ENCODE measurements around the gene DIDO1. TPM values are rescaled to one million over a fixed set of nuclear protein-coding genes. Genes with fewer than 3 reads are reported as not detected.

The DIDO1 gene
- total and polyA plus RNA-seq, 2 of the 4 experiments (the other 2 are of a cell fraction) = 21.8 to 28.1 TPM

DNA sequence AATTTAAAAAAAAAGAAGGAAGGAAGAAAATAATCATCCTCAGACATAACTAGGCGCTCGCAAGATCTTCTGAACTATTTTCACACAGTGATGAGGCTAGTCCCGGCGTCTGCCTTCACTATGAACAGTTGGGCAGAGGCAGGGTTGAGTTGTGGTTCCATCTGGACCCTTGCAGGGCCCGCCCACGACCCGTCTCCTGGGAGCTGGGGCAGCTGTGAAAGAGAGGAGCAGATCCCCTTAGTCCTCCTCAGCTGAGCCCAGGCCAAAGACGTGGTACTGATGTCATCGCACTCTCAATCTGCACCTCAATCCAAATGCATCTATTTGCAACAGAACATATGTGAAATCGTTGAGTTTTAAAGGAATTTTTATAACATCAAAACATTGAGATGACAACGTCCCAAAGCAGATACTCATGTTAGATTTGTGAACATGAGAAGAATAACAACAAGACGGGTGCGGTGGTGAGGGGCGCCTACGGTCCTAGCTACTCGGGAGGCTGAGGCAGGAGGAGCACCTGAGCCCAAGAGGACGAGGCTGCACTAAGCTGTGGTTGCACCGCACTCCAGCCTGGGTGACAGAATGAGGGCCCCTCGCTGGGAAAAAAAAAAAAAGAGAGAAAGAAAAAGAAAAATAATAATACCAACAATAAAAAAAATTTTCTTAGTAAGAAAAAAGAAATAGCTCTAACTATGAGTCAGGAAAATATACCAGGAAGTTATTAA, 80.0 kb downstream of the DIDO1 start:
- no peak overlapping the region for H3K9ac ChIP-seq (ENCODE audit: low read depth, low read length)
- CTCF ChIA-PET = no interaction called here
- H4K91ac ChIP-seq (ENCODE audit: insufficient read depth, low read depth, low read length) = no peak overlapping the region
- H4K5ac ChIP-seq (ENCODE audit: low read depth, low read length) = no peak overlapping the region
- dilution Hi-C loops (cut with HindIII; ENCODE audit: low sequenced_read_pairs, unreplicated experiment) (no loop called here), in situ Hi-C loops (cut with MboI; ENCODE audit: low sequenced_read_pairs) (no loop called here), intact Hi-C loops (cut with micrococcal nuclease) (no loop called here)
- no peak overlapping the region for H2BK15ac ChIP-seq (ENCODE audit: low read depth, low read length)
- H2AFZ ChIP-seq (replicated peaks; ENCODE audit: low read length, poor library complexity) = no peak overlapping the region
- no peak overlapping the region for H3K4me3 ChIP-seq (ENCODE audit: insufficient read depth, low read depth, low read length)
- H3K9me3 ChIP-seq (ENCODE audit: control insufficient read depth, insufficient read depth, low read length) = no peaks in the 10 kb centered on the region
- H3K23ac ChIP-seq (ENCODE audit: low read depth, low read length) = no peak overlapping the region
- no peaks in the 10 kb centered on the region for H3K9me1 ChIP-seq (ENCODE audit: insufficient read depth, low read length)
- no peak overlapping the region for H2BK120ac ChIP-seq (ENCODE audit: low read depth, low read length)
- no peak overlapping the region for H3K4me2 ChIP-seq (ENCODE audit: low read depth, low read length)
- 0 out of 2 replicates have a peak, but pooled peaks cover 2% of the 10 kb centered on the region for H3K4me1 ChIP-seq (ENCODE audit: control insufficient read depth, insufficient read depth, low read length)
- POLR2A ChIA-PET (ENCODE audit: unreplicated experiment) = no interaction called here
- WGBS, 2 experiments (ENCODE audit: extremely low coverage in 2 of 2, insufficient read length in 1 of 2) = 100% methylated on average over 4 of the region's 19 CpGs; no CpG with 5 or more reads in 1 of the 2 experiments
- no TSS peak for BruUV-seq (replicated peaks)
- no peak overlapping the region for H2BK5ac ChIP-seq (ENCODE audit: low read depth, low read length, poor library complexity, severe bottlenecking)
- no peak overlapping the region for H3K14ac ChIP-seq (replicated peaks; ENCODE audit: low read depth, low read length)
- H2AK9ac ChIP-seq (replicated peaks; ENCODE audit: low read depth, low read length, poor library complexity) = no peak overlapping the region
- H4K20me1 ChIP-seq (ENCODE audit: insufficient read depth, low read length) = no peaks in the 10 kb centered on the region; the same call in 1 of the 2 replicates
- ATAC-seq (ENCODE audit: low read depth) (no peak), DNase-seq (no peak)
- H3K4ac ChIP-seq (ENCODE audit: low read depth, low read length) = no peak overlapping the region
- H3K27ac ChIP-seq (ENCODE audit: insufficient read depth, low read length) = no peak overlapping the region
- peaks cover 7% of the 10 kb centered on the region; the same call in 1 of the 2 replicates for H3K36me3 ChIP-seq (ENCODE audit: control insufficient read depth, insufficient read depth, low read length)
- H3K56ac ChIP-seq (ENCODE audit: extremely low read depth, insufficient read depth, low read length) = no peak overlapping the region
- H2BK20ac ChIP-seq (ENCODE audit: low read depth, low read length) = no peak overlapping the region
- H3K79me1 ChIP-seq (ENCODE audit: low read depth in 1 of 2, low read length in 2 of 2) = peaks cover 3 to 5% of the 10 kb centered on the region in 2 experiments; a peak in 1 of 4 replicates
- TF ChIP-seq MAZ (IDR thresholded peaks at IDR 0.05; ENCODE audit: borderline replicate concordance, low read depth, low read length) (no peak), BHLHE40 (IDR thresholded peaks at IDR 0.05; ENCODE audit: low read depth, low read length) (no peak), POLR2A (IDR thresholded peaks at IDR 0.05; ENCODE audit: low read depth, low read length) (no peak), RCOR1 (IDR thresholded peaks at IDR 0.05; ENCODE audit: insufficient replicate concordance, low read length) (no peak), RFX5 (IDR thresholded peaks at IDR 0.05; ENCODE audit: low read depth, low read length) (no peak), RAD21 (IDR thresholded peaks at IDR 0.05; ENCODE audit: low read length) (no peak), CEBPB (IDR thresholded peaks at IDR 0.05; ENCODE audit: low read depth, low read length) (no peak), MXI1 (IDR thresholded peaks at IDR 0.05; ENCODE audit: borderline replicate concordance, low read depth, low read length) (no peak), MAFK (IDR thresholded peaks at IDR 0.05; ENCODE audit: low read depth, low read length) (no peak)
- TF ChIP-seq, protein P1, sequence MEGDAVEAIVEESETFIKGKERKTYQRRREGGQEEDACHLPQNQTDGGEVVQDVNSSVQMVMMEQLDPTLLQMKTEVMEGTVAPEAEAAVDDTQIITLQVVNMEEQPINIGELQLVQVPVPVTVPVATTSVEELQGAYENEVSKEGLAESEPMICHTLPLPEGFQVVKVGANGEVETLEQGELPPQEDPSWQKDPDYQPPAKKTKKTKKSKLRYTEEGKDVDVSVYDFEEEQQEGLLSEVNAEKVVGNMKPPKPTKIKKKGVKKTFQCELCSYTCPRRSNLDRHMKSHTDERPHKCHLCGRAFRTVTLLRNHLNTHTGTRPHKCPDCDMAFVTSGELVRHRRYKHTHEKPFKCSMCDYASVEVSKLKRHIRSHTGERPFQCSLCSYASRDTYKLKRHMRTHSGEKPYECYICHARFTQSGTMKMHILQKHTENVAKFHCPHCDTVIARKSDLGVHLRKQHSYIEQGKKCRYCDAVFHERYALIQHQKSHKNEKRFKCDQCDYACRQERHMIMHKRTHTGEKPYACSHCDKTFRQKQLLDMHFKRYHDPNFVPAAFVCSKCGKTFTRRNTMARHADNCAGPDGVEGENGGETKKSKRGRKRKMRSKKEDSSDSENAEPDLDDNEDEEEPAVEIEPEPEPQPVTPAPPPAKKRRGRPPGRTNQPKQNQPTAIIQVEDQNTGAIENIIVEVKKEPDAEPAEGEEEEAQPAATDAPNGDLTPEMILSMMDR (conservative IDR thresholded peaks at IDR 0.05; ENCODE audit: low read depth, low read length) = no peak
- TF ChIP-seq, protein P2, sequence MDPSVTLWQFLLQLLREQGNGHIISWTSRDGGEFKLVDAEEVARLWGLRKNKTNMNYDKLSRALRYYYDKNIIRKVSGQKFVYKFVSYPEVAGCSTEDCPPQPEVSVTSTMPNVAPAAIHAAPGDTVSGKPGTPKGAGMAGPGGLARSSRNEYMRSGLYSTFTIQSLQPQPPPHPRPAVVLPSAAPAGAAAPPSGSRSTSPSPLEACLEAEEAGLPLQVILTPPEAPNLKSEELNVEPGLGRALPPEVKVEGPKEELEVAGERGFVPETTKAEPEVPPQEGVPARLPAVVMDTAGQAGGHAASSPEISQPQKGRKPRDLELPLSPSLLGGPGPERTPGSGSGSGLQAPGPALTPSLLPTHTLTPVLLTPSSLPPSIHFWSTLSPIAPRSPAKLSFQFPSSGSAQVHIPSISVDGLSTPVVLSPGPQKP (IDR thresholded peaks at IDR 0.05; ENCODE audit: borderline replicate concordance, low read depth, low read length) = no peak
- TF ChIP-seq, protein P3, sequence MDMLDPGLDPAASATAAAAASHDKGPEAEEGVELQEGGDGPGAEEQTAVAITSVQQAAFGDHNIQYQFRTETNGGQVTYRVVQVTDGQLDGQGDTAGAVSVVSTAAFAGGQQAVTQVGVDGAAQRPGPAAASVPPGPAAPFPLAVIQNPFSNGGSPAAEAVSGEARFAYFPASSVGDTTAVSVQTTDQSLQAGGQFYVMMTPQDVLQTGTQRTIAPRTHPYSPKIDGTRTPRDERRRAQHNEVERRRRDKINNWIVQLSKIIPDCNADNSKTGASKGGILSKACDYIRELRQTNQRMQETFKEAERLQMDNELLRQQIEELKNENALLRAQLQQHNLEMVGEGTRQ (IDR thresholded peaks at IDR 0.05; ENCODE audit: low read depth, low read length) = no peak
- no peak overlapping the region for H4K8ac ChIP-seq (ENCODE audit: low read depth in 2 of 2, low read length in 2 of 2)
- no peaks in the 10 kb centered on the region for H3K27me3 ChIP-seq (ENCODE audit: control insufficient read depth, insufficient read depth, low read length)
- H2AK5ac ChIP-seq (ENCODE audit: low read depth, low read length) = no peak overlapping the region
- no peak overlapping the region for H3K18ac ChIP-seq (ENCODE audit: low read depth, low read length)

All from IMR-90 (cell line).